Peyer's patch (tissue), 4 donors: ENCODE results near the gene TMEM63B. TPM values are rescaled to one million over a fixed set of nuclear protein-coding genes. Genes with fewer than 3 reads are reported as not detected.

Source experiments
- DNase-seq, 3 donors: peaks; one replicate each; pipeline ENCODE4 v3.0.0-alpha.2; 2017 to 2019
- H3K27ac ChIP-seq, 4 donors: fragments of 200-600 bp; sonication (generic); one replicate each; pipeline ENCODE4 v1.5.1; 2016 to 2019
- H3K27me3 ChIP-seq, 2 donors: fragments of 200-600 bp; sonication (generic); one replicate each; pipeline ENCODE4 v1.5.1; 2019
- H3K36me3 ChIP-seq, 3 donors: fragments of 200-600 bp; sonication (generic); one replicate each; pipeline ENCODE4 v1.5.1; 2016 to 2019
- H3K4me1 ChIP-seq, 4 donors: fragments of 200-600 bp; sonication (generic); one replicate each; pipeline ENCODE4 v1.5.1; 2016 to 2019
- H3K4me3 ChIP-seq, 4 donors: fragments of 200-600 bp; sonication (generic); 1 replicate in 3 of 4; 2 replicates in 1 of 4; pipeline ENCODE4 v1.5.1; 2016 to 2019; ENCODE audit warnings: mild to moderate bottlenecking in 1 of 4
- H3K9me3 ChIP-seq, 4 donors: fragments of 200-600 bp; sonication (generic); one replicate each; pipeline ENCODE4 v1.5.1; 2016 to 2019; ENCODE audit warnings: mild to moderate bottlenecking in 1 of 4
- CTCF ChIP-seq, 6 experiments: fragments of 450-650 bp in 4 of 6; fragments of 200-600 bp in 2 of 6; sonication (generic) in 1 of 6; IDR thresholded peaks; one replicate each; pipeline ENCODE4 v1.5.1; 2017 to 2019; ENCODE audit warnings: antibody characterized with exemption in 6 of 6, mild to moderate bottlenecking in 3 of 6, moderate library complexity in 1 of 6
- POLR2A ChIP-seq, 2 donors: fragments of 450-650 bp; IDR thresholded peaks; one replicate each; pipeline ENCODE4 v1.5.1; 2017; ENCODE audit warnings: antibody characterized with exemption in 2 of 2, mild to moderate bottlenecking in 2 of 2, moderate library complexity in 2 of 2
- total RNA-seq, 4 donors: library from RNA; depleted of rRNA; stranded (reverse); fragments of >200 nt; gene quantifications; one replicate each; pipeline ENCODE4 v1.1.0, GENCODE V29; 2016

The TMEM63B gene
- total RNA-seq, 4 donors from 2014 or later: 56.9 to 92.1 (median 81.9) TPM

- Histone ChIP-seq H3K9me3 (no peaks in the 10 kb centered on the region), H3K36me3 (no peaks in the 10 kb centered on the region), H3K4me1 (peaks cover 0 to 14% (median 0%) of the 10 kb centered on the region in 4 donors), H3K27ac (no peak overlapping the region), H3K4me3 (no peak overlapping the region), H3K27me3 (no peaks in the 10 kb centered on the region)
- TF ChIP-seq POLR2A (IDR thresholded peaks at IDR 0.05): no peak
- TF ChIP-seq CTCF (IDR thresholded peaks at IDR 0.05): no peak
- no peak for DNase-seq
Measured at GRCh38 chr6:44166591-44167184, 39.3 kb downstream of the TMEM63B start.

- Histone ChIP-seq H3K36me3 (no peaks in the 10 kb centered on the region), H3K9me3 (no peaks in the 10 kb centered on the region), H3K27me3 (no peaks in the 10 kb centered on the region), H3K4me1 (peaks cover 0 to 15% (median 0%) of the 10 kb centered on the region in 4 donors), H3K4me3 (no peak overlapping the region), H3K27ac (no peak overlapping the region)
- TF ChIP-seq CTCF (IDR thresholded peaks at IDR 0.05) (no peak), POLR2A (IDR thresholded peaks at IDR 0.05) (no peak)
- no peak for DNase-seq
Measured at GRCh38 chr6:44167567-44167966, 40.2 kb downstream of the TMEM63B start.

DNA sequence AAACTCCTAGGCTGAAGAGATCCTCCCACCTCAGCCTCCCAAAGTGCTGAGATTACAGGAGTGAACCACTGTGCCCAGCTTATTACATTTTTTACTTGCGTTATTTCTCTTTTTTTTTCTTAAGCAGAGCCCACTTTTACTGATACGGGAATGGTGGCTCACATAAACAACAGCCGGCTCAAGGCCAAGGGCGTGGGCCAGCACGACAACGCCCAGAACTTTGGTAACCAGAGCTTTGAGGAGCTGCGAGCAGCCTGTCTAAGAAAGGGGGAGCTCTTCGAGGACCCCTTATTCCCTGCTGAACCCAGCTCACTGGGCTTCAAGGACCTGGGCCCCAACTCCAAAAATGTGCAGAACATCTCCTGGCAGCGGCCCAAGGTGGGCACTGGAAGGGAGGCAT is 41.8 kb downstream of the TMEM63B start:
- Histone ChIP-seq H3K27me3 (no peaks in the 10 kb centered on the region), H3K4me3 (no peak overlapping the region), H3K9me3 (no peaks in the 10 kb centered on the region), H3K27ac (no peak overlapping the region), H3K4me1 (peaks cover 0 to 21% (median 0%) of the 10 kb centered on the region in 4 donors), H3K36me3 (no peaks in the 10 kb centered on the region)
- peak in 2 of 3 donors; percentile 68 to 74 for DNase-seq
- TF ChIP-seq POLR2A (IDR thresholded peaks at IDR 0.05): no peak
- no peak for TF ChIP-seq CTCF (IDR thresholded peaks at IDR 0.05)

GRCh38 chr6:44169886-44170570 is 42.7 kb downstream of the TMEM63B start:
- no peaks in the 10 kb centered on the region for H3K36me3 ChIP-seq
- H3K27me3 ChIP-seq: no peaks in the 10 kb centered on the region
- no peak overlapping the region for H3K27ac ChIP-seq
- no peak for TF ChIP-seq POLR2A (IDR thresholded peaks at IDR 0.05)
- TF ChIP-seq CTCF (IDR thresholded peaks at IDR 0.05): no peak
- no peak for DNase-seq
- no peaks in the 10 kb centered on the region for H3K9me3 ChIP-seq
- H3K4me1 ChIP-seq: peaks cover 0 to 21% (median 0%) of the 10 kb centered on the region in 4 donors
- H3K4me3 ChIP-seq: no peak overlapping the region

GRCh38 chr6:44171899-44172546 is 44.7 kb downstream of the TMEM63B start:
- Histone ChIP-seq H3K36me3 (no peaks in the 10 kb centered on the region), H3K27me3 (no peaks in the 10 kb centered on the region), H3K4me3 (no peak overlapping the region), H3K27ac (no peak overlapping the region), H3K4me1 (peaks cover 0 to 32% (median 0%) of the 10 kb centered on the region in 4 donors), H3K9me3 (no peaks in the 10 kb centered on the region)
- DNase-seq: no peak
- TF ChIP-seq POLR2A (IDR thresholded peaks at IDR 0.05): no peak
- TF ChIP-seq CTCF (IDR thresholded peaks at IDR 0.05): no peak
